Gastroesophageal sphincter (tissue), 3 donors: ENCODE measurements around the gene SLC29A4.

ENCODE experiments used
- CTCF ChIP-seq, 4 experiments: fragments of 200-600 bp in 2 of 4; fragments of 450-650 bp in 2 of 4; sonication (generic) in 1 of 4; IDR thresholded peaks; one replicate each; pipeline ENCODE4 v1.5.1; 2017 to 2019; ENCODE audit warnings: antibody characterized with exemption in 4 of 4, mild to moderate bottlenecking in 2 of 4, moderate library complexity in 2 of 4
- EP300 ChIP-seq: sonication (generic); formaldehyde crosslinking; IDR thresholded peaks from one replicate; pipeline ENCODE4 v1.6.1; 2017; ENCODE audit warnings: antibody characterized with exemption, mild to moderate bottlenecking
- POLR2A ChIP-seq, 2 donors: fragments of 450-650 bp; IDR thresholded peaks; one replicate each; pipeline ENCODE4 v1.6.1; 2017; ENCODE audit warnings: antibody characterized with exemption in 2 of 2, mild to moderate bottlenecking in 2 of 2, moderate library complexity in 1 of 2
- POLR2AphosphoS5 ChIP-seq: sonication (generic); formaldehyde crosslinking; IDR thresholded peaks from one replicate; pipeline ENCODE4 v1.6.1; 2017; ENCODE audit warnings: antibody characterized with exemption

DNA sequence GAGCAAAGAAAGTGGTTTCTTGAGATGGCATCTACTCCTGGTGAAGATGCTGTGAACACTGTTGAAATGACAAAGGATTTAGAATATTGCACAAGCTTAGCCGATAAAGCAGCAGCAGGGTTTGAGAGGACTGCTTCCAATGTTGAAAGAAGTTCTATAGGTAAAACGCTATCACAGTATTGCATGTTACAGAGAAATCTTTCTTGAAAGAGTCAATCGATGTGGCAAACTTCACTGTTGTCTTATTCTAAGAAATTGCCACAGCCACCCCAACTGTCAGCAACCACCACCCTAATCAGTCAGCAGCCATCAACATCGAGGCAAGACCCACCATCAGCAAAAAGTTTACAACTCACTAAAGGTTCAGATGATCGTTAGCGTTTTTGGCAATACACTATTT is 59.9 kb downstream of the SLC29A4 start:
- no peak for TF ChIP-seq CTCF (IDR thresholded peaks at IDR 0.05)
- no peak for TF ChIP-seq POLR2AphosphoS5
- no peak for TF ChIP-seq POLR2A (IDR thresholded peaks at IDR 0.05)
- no peak for TF ChIP-seq EP300
